Body of pancreas (tissue), 4 donors: ENCODE results near the gene C1QTNF5.

Source experiments
- CTCF ChIP-seq, 7 experiments: fragments of 450-650 bp in 4 of 7; fragments of 200-600 bp in 3 of 7; sonication (generic) in 3 of 7; IDR thresholded peaks; one replicate each; pipeline ENCODE4 v1.5.1; 2016 to 2019; ENCODE audit warnings: antibody characterized with exemption in 7 of 7
- POLR2A ChIP-seq, 3 donors: fragments of 450-650 bp; IDR thresholded peaks; one replicate each; pipeline ENCODE4 v1.6.1; 2016; ENCODE audit warnings: antibody characterized with exemption in 3 of 3, mild to moderate bottlenecking in 2 of 3

GRCh38 chr11:119377961-119378667 is 37.4 kb upstream of the C1QTNF5 start:
- no peak for TF ChIP-seq CTCF (IDR thresholded peaks at IDR 0.05)
- TF ChIP-seq POLR2A (IDR thresholded peaks at IDR 0.05), result no peak
